Liver (tissue), 3 donors: ENCODE results near the gene PCSK6.

Experiments used
- EGR1 ChIP-seq, 2 donors: IDR thresholded peaks; 2 replicates each; pipeline ENCODE4 v1.6.1; 2016 to 2018; ENCODE audit warnings: antibody characterized with exemption in 2 of 2, low read depth in 2 of 2
- FOXA1 ChIP-seq: IDR thresholded peaks from 2 replicates; pipeline ENCODE4 v1.6.1; 2016; ENCODE audit warnings: antibody characterized with exemption
- FOXA2 ChIP-seq: IDR thresholded peaks from 2 replicates; pipeline ENCODE4 v1.6.1; 2016; ENCODE audit warnings: antibody characterized with exemption
- GABPA ChIP-seq, 2 donors: IDR thresholded peaks in 1 of 2; conservative IDR thresholded peaks in 1 of 2; 2 replicates each; pipeline ENCODE4 v1.6.1; 2016; ENCODE audit warnings: antibody characterized with exemption in 2 of 2, mild to moderate bottlenecking in 1 of 2, moderate library complexity in 1 of 2
- JUND ChIP-seq, 2 donors: IDR thresholded peaks; 2 replicates each; pipeline ENCODE4 v1.6.1; 2016; ENCODE audit warnings: antibody characterized with exemption in 2 of 2
- RAD21 ChIP-seq, 2 donors: IDR thresholded peaks; 2 replicates each; pipeline ENCODE4 v1.6.1; 2016; ENCODE audit warnings: antibody characterized with exemption in 2 of 2, mild to moderate bottlenecking in 2 of 2
- RXRA ChIP-seq, 2 donors: IDR thresholded peaks; 2 replicates each; pipeline ENCODE4 v1.6.1; 2017 to 2018; ENCODE audit warnings: antibody characterized with exemption in 2 of 2, mild to moderate bottlenecking in 1 of 2
- SP1 ChIP-seq: IDR thresholded peaks from 2 replicates; pipeline ENCODE4 v1.6.1; 2018; ENCODE audit warnings: antibody characterized with exemption, mild to moderate bottlenecking
- TAF1 ChIP-seq: conservative IDR thresholded peaks from 2 replicates; pipeline ENCODE4 v1.6.1; 2016; ENCODE audit warnings: antibody characterized with exemption, mild to moderate bottlenecking
- TF ChIP-seq, protein P1 (sequence below): fragments of 150-350 bp; IDR thresholded peaks from 2 replicates; pipeline ENCODE4 v1.5.1; 2017; ENCODE audit warnings: improper control_type of control experiment, low read depth, low read length; ENCODE audit not compliant: missing input control
- TF ChIP-seq, protein P2 (sequence below): IDR thresholded peaks from 2 replicates; pipeline ENCODE4 v1.6.1; 2016; ENCODE audit warnings: antibody characterized with exemption, mild to moderate bottlenecking
- TF ChIP-seq, protein P3 (sequence below): IDR thresholded peaks from 2 replicates; pipeline ENCODE4 v1.6.1; 2016; ENCODE audit warnings: antibody characterized with exemption
- TF ChIP-seq, protein P4 (sequence below): IDR thresholded peaks from 2 replicates; pipeline ENCODE4 v1.6.1; 2016; ENCODE audit warnings: antibody characterized with exemption
- TF ChIP-seq, protein P5 (sequence below): IDR thresholded peaks from 2 replicates; pipeline ENCODE4 v1.6.1; 2016; ENCODE audit warnings: antibody characterized with exemption
- donor health status: healthy.
- donor health status: healthy.

DNA sequence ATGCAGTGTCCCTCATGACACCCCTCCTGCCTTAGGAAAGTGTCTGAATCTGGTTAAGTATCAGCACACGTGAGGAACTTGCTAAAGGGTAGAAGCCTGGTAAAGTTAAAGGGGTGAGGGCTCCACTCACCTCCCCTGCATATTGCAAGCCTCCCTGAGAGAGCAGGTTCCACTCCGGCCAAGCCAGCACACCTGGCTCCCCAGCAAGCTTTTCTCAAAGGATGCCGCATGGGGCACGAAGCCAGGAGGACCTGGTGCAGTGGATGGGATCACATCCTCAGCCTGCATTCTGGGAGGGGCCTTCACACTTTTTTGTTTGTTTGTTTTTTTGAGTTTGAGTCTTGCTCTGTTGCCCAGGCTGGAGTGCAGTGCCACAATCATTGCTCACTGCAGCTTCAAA is 79.9 kb downstream of the PCSK6 start:
- TF ChIP-seq, protein P1, sequence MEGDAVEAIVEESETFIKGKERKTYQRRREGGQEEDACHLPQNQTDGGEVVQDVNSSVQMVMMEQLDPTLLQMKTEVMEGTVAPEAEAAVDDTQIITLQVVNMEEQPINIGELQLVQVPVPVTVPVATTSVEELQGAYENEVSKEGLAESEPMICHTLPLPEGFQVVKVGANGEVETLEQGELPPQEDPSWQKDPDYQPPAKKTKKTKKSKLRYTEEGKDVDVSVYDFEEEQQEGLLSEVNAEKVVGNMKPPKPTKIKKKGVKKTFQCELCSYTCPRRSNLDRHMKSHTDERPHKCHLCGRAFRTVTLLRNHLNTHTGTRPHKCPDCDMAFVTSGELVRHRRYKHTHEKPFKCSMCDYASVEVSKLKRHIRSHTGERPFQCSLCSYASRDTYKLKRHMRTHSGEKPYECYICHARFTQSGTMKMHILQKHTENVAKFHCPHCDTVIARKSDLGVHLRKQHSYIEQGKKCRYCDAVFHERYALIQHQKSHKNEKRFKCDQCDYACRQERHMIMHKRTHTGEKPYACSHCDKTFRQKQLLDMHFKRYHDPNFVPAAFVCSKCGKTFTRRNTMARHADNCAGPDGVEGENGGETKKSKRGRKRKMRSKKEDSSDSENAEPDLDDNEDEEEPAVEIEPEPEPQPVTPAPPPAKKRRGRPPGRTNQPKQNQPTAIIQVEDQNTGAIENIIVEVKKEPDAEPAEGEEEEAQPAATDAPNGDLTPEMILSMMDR: no peak
- no peak for TF ChIP-seq TAF1
- TF ChIP-seq RAD21 (IDR thresholded peaks at IDR 0.05): no peak
- TF ChIP-seq, protein P2, sequence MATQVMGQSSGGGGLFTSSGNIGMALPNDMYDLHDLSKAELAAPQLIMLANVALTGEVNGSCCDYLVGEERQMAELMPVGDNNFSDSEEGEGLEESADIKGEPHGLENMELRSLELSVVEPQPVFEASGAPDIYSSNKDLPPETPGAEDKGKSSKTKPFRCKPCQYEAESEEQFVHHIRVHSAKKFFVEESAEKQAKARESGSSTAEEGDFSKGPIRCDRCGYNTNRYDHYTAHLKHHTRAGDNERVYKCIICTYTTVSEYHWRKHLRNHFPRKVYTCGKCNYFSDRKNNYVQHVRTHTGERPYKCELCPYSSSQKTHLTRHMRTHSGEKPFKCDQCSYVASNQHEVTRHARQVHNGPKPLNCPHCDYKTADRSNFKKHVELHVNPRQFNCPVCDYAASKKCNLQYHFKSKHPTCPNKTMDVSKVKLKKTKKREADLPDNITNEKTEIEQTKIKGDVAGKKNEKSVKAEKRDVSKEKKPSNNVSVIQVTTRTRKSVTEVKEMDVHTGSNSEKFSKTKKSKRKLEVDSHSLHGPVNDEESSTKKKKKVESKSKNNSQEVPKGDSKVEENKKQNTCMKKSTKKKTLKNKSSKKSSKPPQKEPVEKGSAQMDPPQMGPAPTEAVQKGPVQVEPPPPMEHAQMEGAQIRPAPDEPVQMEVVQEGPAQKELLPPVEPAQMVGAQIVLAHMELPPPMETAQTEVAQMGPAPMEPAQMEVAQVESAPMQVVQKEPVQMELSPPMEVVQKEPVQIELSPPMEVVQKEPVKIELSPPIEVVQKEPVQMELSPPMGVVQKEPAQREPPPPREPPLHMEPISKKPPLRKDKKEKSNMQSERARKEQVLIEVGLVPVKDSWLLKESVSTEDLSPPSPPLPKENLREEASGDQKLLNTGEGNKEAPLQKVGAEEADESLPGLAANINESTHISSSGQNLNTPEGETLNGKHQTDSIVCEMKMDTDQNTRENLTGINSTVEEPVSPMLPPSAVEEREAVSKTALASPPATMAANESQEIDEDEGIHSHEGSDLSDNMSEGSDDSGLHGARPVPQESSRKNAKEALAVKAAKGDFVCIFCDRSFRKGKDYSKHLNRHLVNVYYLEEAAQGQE: no peak
- TF ChIP-seq, protein P3, sequence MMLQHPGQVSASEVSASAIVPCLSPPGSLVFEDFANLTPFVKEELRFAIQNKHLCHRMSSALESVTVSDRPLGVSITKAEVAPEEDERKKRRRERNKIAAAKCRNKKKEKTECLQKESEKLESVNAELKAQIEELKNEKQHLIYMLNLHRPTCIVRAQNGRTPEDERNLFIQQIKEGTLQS: no peak
- TF ChIP-seq FOXA1: no peak
- TF ChIP-seq, protein P4, sequence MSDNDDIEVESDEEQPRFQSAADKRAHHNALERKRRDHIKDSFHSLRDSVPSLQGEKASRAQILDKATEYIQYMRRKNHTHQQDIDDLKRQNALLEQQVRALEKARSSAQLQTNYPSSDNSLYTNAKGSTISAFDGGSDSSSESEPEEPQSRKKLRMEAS: no peak
- TF ChIP-seq, protein P5, sequence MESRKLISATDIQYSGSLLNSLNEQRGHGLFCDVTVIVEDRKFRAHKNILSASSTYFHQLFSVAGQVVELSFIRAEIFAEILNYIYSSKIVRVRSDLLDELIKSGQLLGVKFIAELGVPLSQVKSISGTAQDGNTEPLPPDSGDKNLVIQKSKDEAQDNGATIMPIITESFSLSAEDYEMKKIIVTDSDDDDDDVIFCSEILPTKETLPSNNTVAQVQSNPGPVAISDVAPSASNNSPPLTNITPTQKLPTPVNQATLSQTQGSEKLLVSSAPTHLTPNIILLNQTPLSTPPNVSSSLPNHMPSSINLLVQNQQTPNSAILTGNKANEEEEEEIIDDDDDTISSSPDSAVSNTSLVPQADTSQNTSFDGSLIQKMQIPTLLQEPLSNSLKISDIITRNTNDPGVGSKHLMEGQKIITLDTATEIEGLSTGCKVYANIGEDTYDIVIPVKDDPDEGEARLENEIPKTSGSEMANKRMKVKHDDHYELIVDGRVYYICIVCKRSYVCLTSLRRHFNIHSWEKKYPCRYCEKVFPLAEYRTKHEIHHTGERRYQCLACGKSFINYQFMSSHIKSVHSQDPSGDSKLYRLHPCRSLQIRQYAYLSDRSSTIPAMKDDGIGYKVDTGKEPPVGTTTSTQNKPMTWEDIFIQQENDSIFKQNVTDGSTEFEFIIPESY: no peak
- TF ChIP-seq JUND (IDR thresholded peaks at IDR 0.05): no peak
- TF ChIP-seq FOXA2: no peak
- no peak for TF ChIP-seq RXRA (IDR thresholded peaks at IDR 0.05)
- TF ChIP-seq GABPA (IDR thresholded peaks at IDR 0.05 in 1 of 2, conservative IDR thresholded peaks at IDR 0.05 in 1 of 2): no peak
- no peak for TF ChIP-seq EGR1 (IDR thresholded peaks at IDR 0.05; ENCODE audit: low read depth in 2 of 2)
- no peak for TF ChIP-seq SP1
